ENCODE results near the gene ALS2CL. TPM values are rescaled to one million over a fixed set of nuclear protein-coding genes. Genes with fewer than 3 reads are reported as not detected.

ALS2CL gene
- total and polyA plus RNA-seq, 2 donors (not counting 3 experiments of a cell fraction or from before 2014, with no cell fraction given) = 7.8 to 10.1 TPM

GRCh38 chr3:46677411-46677726 is 16.1 kb downstream of the ALS2CL start:
- no peak for DNase-seq (ENCODE audit: low read depth, low spot score)
- ChIA-PET CTCF (no interaction called here), POLR2A (no interaction called here)
- FAIRE-seq = no peak
- no peaks in the 10 kb centered on the region for H3K79me2 ChIP-seq (ENCODE audit: control insufficient read depth, insufficient read depth, low read length)
- H2AFZ ChIP-seq (ENCODE audit: low read depth, low read length) = no peak overlapping the region
- no peaks in the 10 kb centered on the region for H3K9me1 ChIP-seq (replicated peaks; ENCODE audit: control insufficient read depth, extremely low read depth, insufficient read depth, low read length)
- H3K9ac ChIP-seq (replicated peaks; ENCODE audit: extremely low read depth, insufficient read depth, low read length) = no peak overlapping the region
- no TSS peak for BruUV-seq (replicated peaks)
- no peaks in the 10 kb centered on the region for H3K4me1 ChIP-seq (ENCODE audit: control insufficient read depth, extremely low read depth, insufficient read depth, low read length)
- TF ChIP-seq CTCF (IDR thresholded peaks at IDR 0.05; ENCODE audit: extremely low read depth in 1 of 2, insufficient read depth in 1 of 2, low read depth in 1 of 2, low read length in 2 of 2) (no peak), GATA2 (IDR thresholded peaks at IDR 0.05; ENCODE audit: insufficient read depth, insufficient read length, low read depth, low read length) (no peak), MAX (IDR thresholded peaks at IDR 0.05; ENCODE audit: insufficient read depth, insufficient read length) (no peak), FOS (IDR thresholded peaks at IDR 0.05; ENCODE audit: borderline replicate concordance, insufficient read depth, low read length) (no peak), MYC (IDR thresholded peaks at IDR 0.05; ENCODE audit: low read depth, low read length) (no peak)
- intact Hi-C loops (cut with micrococcal nuclease) = no loop called here
- dilution Hi-C loops (cut with MboI; ENCODE audit: extremely low pct_ligation_motif_present, low sequenced_read_pairs) = no loop called here
- H3K36me3 ChIP-seq (ENCODE audit: control insufficient read depth in 2 of 2, extremely low read depth in 1 of 2, insufficient read depth in 2 of 2, low read length in 2 of 2) = no peaks in the 10 kb centered on the region
- H4K20me1 ChIP-seq (replicated peaks; ENCODE audit: control insufficient read depth, extremely low read depth, insufficient read depth, low read length) = no peaks in the 10 kb centered on the region
- H3K27ac ChIP-seq (ENCODE audit: insufficient read depth, low read depth, low read length) = no peak overlapping the region
- H3K4me3 ChIP-seq (replicated peaks in 1 of 3; ENCODE audit: insufficient read depth in 1 of 3, low read depth in 1 of 3, low read length in 3 of 3) = no peak overlapping the region
- no peaks in the 10 kb centered on the region for H3K9me3 ChIP-seq (replicated peaks; ENCODE audit: control insufficient read depth, insufficient read depth, low read length)
- H3K27me3 ChIP-seq (ENCODE audit: control insufficient read depth in 2 of 2, insufficient read depth in 2 of 2, low read length in 2 of 2) = no peaks in the 10 kb centered on the region
- no peak overlapping the region for H3K4me2 ChIP-seq (ENCODE audit: insufficient read depth, low read length)

All from endothelial cell of umbilical vein (primary cell).